PC-9 (cell line): ENCODE measurements around the gene MYDGF. TPM values are rescaled to one million over a fixed set of nuclear protein-coding genes. Genes with fewer than 3 reads are reported as not detected.
A peak's percentile ranks its signal among the peaks of the same experiment; 100 is the strongest.

Experiments
- BruUV-seq: library from RNA; stranded (reverse); fragments of 400-500 nt; replicated peaks from 2 replicates; lab custom pipeline; 2021; lab: Mats Ljungman, UMichigan
- CTCF ChIA-PET: fragments of 300-600 bp; sonication (Branson Sonifier 250); formaldehyde crosslinking; loops from one replicate; lab custom pipeline; 2022; ENCODE audit warnings: antibody characterized with exemption; lab: Charles Lee
- POLR2A ChIA-PET: fragments of 300-600 bp; sonication (Branson Sonifier 250); formaldehyde crosslinking; loops from one replicate; lab custom pipeline; 2022; ENCODE audit warnings: antibody characterized with exemption; ENCODE audit not compliant: unreplicated experiment; lab: Charles Lee
- DNase-seq, 2 experiments: peaks; one replicate each; pipeline versions ENCODE4 v3.0.0 to v3.0.0-alpha.2; 2015 to 2022; ENCODE audit warnings: mixed read lengths in 1 of 2
- H2AFZ ChIP-seq: fragments of 200-600 bp; sonication (generic); 2 replicates; pipeline ENCODE4 v1.8.1; 2017; ENCODE audit warnings: antibody characterized with exemption
- H3F3A ChIP-seq: fragments of 200-600 bp; sonication (generic); 2 replicates; pipeline ENCODE4 v1.8.1; 2017; ENCODE audit warnings: antibody characterized with exemption, mild to moderate bottlenecking, low read depth; ENCODE audit not compliant: insufficient read depth
- H3K27ac ChIP-seq: fragments of 200-600 bp; sonication (generic); 2 replicates; pipeline ENCODE4 v1.6.1; 2016; ENCODE audit warnings: mixed run types
- H3K27me3 ChIP-seq: fragments of 200-600 bp; sonication (generic); 2 replicates; pipeline ENCODE4 v1.6.1; 2016; ENCODE audit warnings: low read depth, mixed run types; ENCODE audit not compliant: insufficient read depth
- H3K36me3 ChIP-seq: fragments of 200-600 bp; sonication (generic); 2 replicates; pipeline ENCODE4 v1.6.1; 2016; ENCODE audit warnings: low read depth, mixed run types
- H3K4me1 ChIP-seq: fragments of 200-600 bp; sonication (generic); replicated peaks from 2 replicates; pipeline ENCODE4 v1.6.1; 2016; ENCODE audit warnings: mixed run types; ENCODE audit not compliant: insufficient read depth
- H3K4me2 ChIP-seq: fragments of 200-600 bp; sonication (generic); 2 replicates; pipeline ENCODE4 v1.6.1; 2017; ENCODE audit warnings: mixed run types
- H3K4me3 ChIP-seq: fragments of 200-600 bp; sonication (generic); 2 replicates; pipeline ENCODE4 v1.6.1; 2016; ENCODE audit warnings: mixed run types
- H3K79me2 ChIP-seq: fragments of 200-600 bp; sonication (generic); 2 replicates; pipeline ENCODE4 v1.6.1; 2017; ENCODE audit warnings: low read depth, mixed run types
- H3K9me2 ChIP-seq: fragments of 200-600 bp; sonication (generic); 2 replicates; pipeline ENCODE4 v1.8.1; 2017; ENCODE audit warnings: mild to moderate bottlenecking; ENCODE audit not compliant: insufficient read depth
- H3K9me3 ChIP-seq: fragments of 200-600 bp; sonication (generic); 2 replicates; pipeline ENCODE4 v1.8.1; 2016; ENCODE audit warnings: low read depth; ENCODE audit not compliant: insufficient read depth
- H4K20me1 ChIP-seq: fragments of 200-600 bp; sonication (generic); 2 replicates; pipeline ENCODE4 v1.8.1; 2017; ENCODE audit not compliant: insufficient read depth
- CTCF ChIP-seq: fragments of 200-600 bp; sonication (generic); conservative IDR thresholded peaks from 2 replicates; pipeline ENCODE4 v1.6.1; 2017; ENCODE audit warnings: mixed run types, antibody characterized with exemption, mild to moderate bottlenecking, moderate library complexity
- EZH2 ChIP-seq: fragments of 200-600 bp; sonication (generic); IDR thresholded peaks from 2 replicates; pipeline ENCODE4 v1.8.0; 2017; ENCODE audit warnings: antibody characterized with exemption, low read depth
- intact Hi-C: fragments of 100-400 bp; cut with micrococcal nuclease; formaldehyde crosslinking; loops from one replicate; pipeline ENCODE4 v1.10.0; 2022; ENCODE audit not compliant: unreplicated experiment
- total RNA-seq: library from RNA; stranded (reverse); gene quantifications from 2 replicates; pipeline ENCODE4 v1.2.3, GENCODE V29; 2021

The MYDGF gene
- total RNA-seq, 1 experiment from 2014 or later: 60.1 TPM

- no peaks in the 10 kb centered on the region for H3F3A ChIP-seq
- no TSS peak for BruUV-seq
- H3K79me2 ChIP-seq: no peaks in the 10 kb centered on the region
- no peaks in the 10 kb centered on the region for H3K27me3 ChIP-seq
- H3K27ac ChIP-seq: no peak overlapping the region
- TF ChIP-seq CTCF (no peak), EZH2 (no peak)
- intact Hi-C loops: no loop called here
- H3K36me3 ChIP-seq: no peaks in the 10 kb centered on the region
- no peak overlapping the region for H3K4me3 ChIP-seq
- no peak for DNase-seq
- CTCF ChIA-PET: no interaction called here
- POLR2A ChIA-PET: no interaction called here
- H2AFZ ChIP-seq: no peak overlapping the region
- no peaks in the 10 kb centered on the region for H3K4me1 ChIP-seq
- no peak overlapping the region for H3K4me2 ChIP-seq
- no peaks in the 10 kb centered on the region for H4K20me1 ChIP-seq
- H3K9me2 ChIP-seq: no peaks in the 10 kb centered on the region
- no peaks in the 10 kb centered on the region for H3K9me3 ChIP-seq
Measured at GRCh38 chr19:4642625-4643024, 27.5 kb downstream of the MYDGF start.

- no peak for DNase-seq
- no peak overlapping the region for H3K27ac ChIP-seq
- no peak for TF ChIP-seq CTCF
- TF ChIP-seq EZH2: no peak
- no peaks in the 10 kb centered on the region for H3K9me2 ChIP-seq
- no peak overlapping the region for H2AFZ ChIP-seq
- H3K4me2 ChIP-seq: no peak overlapping the region
- H3K4me1 ChIP-seq: no peaks in the 10 kb centered on the region
- ChIA-PET CTCF (interaction anchor here (0.5 kb wide), 1 partner anchor 185 kb away, joined by 4 read pairs; no protein-coding TSS in a partner anchor), POLR2A (interaction anchor here (0.7 kb wide), 1 partner anchor 150 kb away, joined by 3 read pairs; no protein-coding TSS in a partner anchor)
- no peaks in the 10 kb centered on the region for H3K79me2 ChIP-seq
- H3K36me3 ChIP-seq: no peaks in the 10 kb centered on the region
- BruUV-seq: no TSS peak
- no peaks in the 10 kb centered on the region for H4K20me1 ChIP-seq
- no peaks in the 10 kb centered on the region for H3F3A ChIP-seq
- H3K9me3 ChIP-seq: no peaks in the 10 kb centered on the region
- no peaks in the 10 kb centered on the region for H3K27me3 ChIP-seq
- intact Hi-C loops: no loop called here
- no peak overlapping the region for H3K4me3 ChIP-seq
Measured at GRCh38 chr19:4641132-4641531, 29.0 kb downstream of the MYDGF start.

- ChIA-PET CTCF (no interaction called here), POLR2A (interaction anchor here (0.7 kb wide), 1 partner anchor 150 kb away, joined by 3 read pairs; no protein-coding TSS in a partner anchor)
- Histone ChIP-seq H3K27me3 (no peaks in the 10 kb centered on the region), H3K4me1 (no peaks in the 10 kb centered on the region), H3K36me3 (no peaks in the 10 kb centered on the region), H3K9me3 (no peaks in the 10 kb centered on the region), H2AFZ (no peak overlapping the region), H3K79me2 (no peaks in the 10 kb centered on the region), H3K4me2 (peak overlapping the region; percentile 65), H3K9me2 (no peaks in the 10 kb centered on the region), H3F3A (no peaks in the 10 kb centered on the region), H3K27ac (no peak overlapping the region), H3K4me3 (no peak overlapping the region), H4K20me1 (no peaks in the 10 kb centered on the region)
- intact Hi-C loops: no loop called here
- BruUV-seq: no TSS peak
- no peak for DNase-seq
- TF ChIP-seq CTCF (no peak), EZH2 (no peak)
Measured at GRCh38 chr19:4640247-4641000, 29.7 kb downstream of the MYDGF start.
